NB4 (cell line): ENCODE data around the gene CDC27.
"Not testable (repeated sequence)": the region's sequence is repeated elsewhere in the genome, so short reads cannot be mapped to it uniquely, and the experiment has no call there.

Experiments used
- DNase-seq: peaks from one replicate; pipeline ENCODE4 v3.0.0; 2010; ENCODE audit warnings: low read depth
- H3K4me3 ChIP-seq: one replicate; pipeline ENCODE4 v1.5.1; 2011; ENCODE audit warnings: mild to moderate bottlenecking, low read depth, low read length, moderate library complexity
- CTCF ChIP-seq: IDR thresholded peaks from one replicate; pipeline ENCODE4 v1.5.1; 2012; ENCODE audit warnings: low read depth, low read length
- MAX ChIP-seq: IDR thresholded peaks from 2 replicates; pipeline ENCODE4 v1.6.1; 2011; ENCODE audit warnings: low read depth, low read length
- MYC ChIP-seq: IDR thresholded peaks from 2 replicates; pipeline ENCODE4 v1.6.1; 2011; ENCODE audit warnings: low read depth, low read length
- POLR2A ChIP-seq: IDR thresholded peaks from 2 replicates; pipeline ENCODE4 v1.6.1; 2011; ENCODE audit warnings: mild to moderate bottlenecking; ENCODE audit not compliant: insufficient read length; ENCODE audit errors: extremely low read depth

The CDC27 gene

GRCh38 chr17:47078801-47079200, 110.3 kb downstream of the CDC27 start:
- TF ChIP-seq CTCF (no peak), MYC (no peak), POLR2A (no peak), MAX (no peak)
- H3K4me3 ChIP-seq = no peak overlapping the region
- DNase-seq = no peak

- H3K4me3 ChIP-seq = no peak overlapping the region
- no peak for DNase-seq
- TF ChIP-seq MAX (no peak), CTCF (no peak), MYC (no peak), POLR2A (no peak)
These were observed 111.5 kb downstream of the CDC27 start for GRCh38 chr17:47077576-47077975.

DNA sequence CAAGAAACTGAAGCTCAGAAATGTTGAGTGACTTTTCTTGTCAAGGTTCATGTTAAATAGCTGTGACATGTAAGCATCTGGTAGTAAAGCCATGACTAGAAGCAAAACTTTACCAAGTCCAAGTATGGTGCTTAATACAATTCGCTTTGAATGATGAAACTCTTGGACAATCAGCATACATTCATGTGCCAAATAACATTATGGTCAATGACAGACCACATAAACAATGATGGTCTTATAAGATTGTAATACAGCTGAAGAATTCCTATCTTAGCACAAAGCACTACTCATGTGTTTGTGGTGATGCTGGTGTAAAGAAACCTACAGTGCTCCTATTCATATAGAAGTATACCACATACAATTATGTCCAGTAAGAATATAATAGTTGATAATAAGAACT, 112.9 kb downstream of the CDC27 start:
- no peak for DNase-seq
- no peak overlapping the region for H3K4me3 ChIP-seq
- TF ChIP-seq MAX (no peak), POLR2A (no peak), CTCF (no peak), MYC (no peak)

GRCh38 chr17:47074361-47074760, 114.7 kb downstream of the CDC27 start:
- H3K4me3 ChIP-seq, DNase-seq: not testable (repeated sequence)

- DNase-seq, H3K4me3 ChIP-seq: not testable (repeated sequence)
These were observed 115.5 kb downstream of the CDC27 start for GRCh38 chr17:47073629-47074028.

GRCh38 chr17:47072886-47073285, 116.2 kb downstream of the CDC27 start:
- peak; percentile 53 for DNase-seq
- no peak for TF ChIP-seq MYC
- TF ChIP-seq POLR2A = no peak
- TF ChIP-seq CTCF = no peak
- TF ChIP-seq MAX = no peak
- no peak overlapping the region for H3K4me3 ChIP-seq

- not testable (repeated sequence) for H3K4me3 ChIP-seq
- DNase-seq = peak; percentile 54
These were observed 117.9 kb downstream of the CDC27 start for GRCh38 chr17:47071171-47071570.

GRCh38 chr17:47070266-47070665, 118.8 kb downstream of the CDC27 start:
- not testable (repeated sequence) for DNase-seq, H3K4me3 ChIP-seq
